Vagina (tissue), 2 donors: ENCODE measurements around the gene RADIL.

Experiments used
- CTCF ChIP-seq, 3 experiments: fragments of 450-650 bp in 2 of 3; fragments of 200-600 bp in 1 of 3; sonication (generic) in 1 of 3; IDR thresholded peaks; one replicate each; pipeline ENCODE4 v1.5.1; 2017 to 2019; ENCODE audit warnings: antibody characterized with exemption in 3 of 3, mild to moderate bottlenecking in 2 of 3, moderate library complexity in 2 of 3
- POLR2A ChIP-seq, 2 donors: fragments of 450-650 bp; IDR thresholded peaks; one replicate each; pipeline ENCODE4 v1.6.1; 2017; ENCODE audit warnings: antibody characterized with exemption in 2 of 2, mild to moderate bottlenecking in 2 of 2, moderate library complexity in 2 of 2

- TF ChIP-seq CTCF (IDR thresholded peaks at IDR 0.05): no peak
- TF ChIP-seq POLR2A (IDR thresholded peaks at IDR 0.05): no peak
Observed at GRCh38 chr7:4822677-4823076, 60.8 kb downstream of the RADIL start.
